Mucosa of rectum (tissue), 2 donors: ENCODE results near the gene CPNE1.

Experiments used
- H3K27ac ChIP-seq, 2 donors: one replicate each; pipeline ENCODE4 v1.7.0; 2013; ENCODE audit warnings: inconsistent platforms in 2 of 2, low read depth in 2 of 2, low read length in 2 of 2
- H3K27me3 ChIP-seq, 2 donors: one replicate each; pipeline ENCODE4 v1.7.0; 2013; ENCODE audit warnings: low read length in 2 of 2; ENCODE audit not compliant: control insufficient read depth in 2 of 2, insufficient read depth in 2 of 2
- H3K36me3 ChIP-seq, 2 donors: one replicate each; pipeline ENCODE4 v1.7.0; 2013; ENCODE audit warnings: low read length in 2 of 2; ENCODE audit not compliant: control insufficient read depth in 2 of 2, insufficient read depth in 2 of 2
- H3K4me1 ChIP-seq, 2 donors: one replicate each; pipeline ENCODE4 v1.7.0; 2013; ENCODE audit warnings: low read length in 2 of 2, mild to moderate bottlenecking in 1 of 2; ENCODE audit not compliant: control insufficient read depth in 2 of 2, insufficient read depth in 2 of 2
- H3K4me3 ChIP-seq, 2 donors: one replicate each; pipeline ENCODE4 v1.7.0; 2013; ENCODE audit warnings: low read length in 2 of 2
- H3K9ac ChIP-seq, 2 donors: one replicate each; pipeline ENCODE4 v1.7.0; 2013; ENCODE audit warnings: low read length in 2 of 2, low read depth in 1 of 2, mild to moderate bottlenecking in 1 of 2
- H3K9me3 ChIP-seq, 2 donors: one replicate each; pipeline ENCODE4 v1.7.0; 2013; ENCODE audit warnings: low read length in 2 of 2; ENCODE audit not compliant: control insufficient read depth in 2 of 2
- donor health status: healthy.
- donor health status: Normal muscosa, but diverticular disease.

Gene CPNE1

GRCh38 chr20:35587436-35587835 is 77.3 kb downstream of the CPNE1 start:
- Histone ChIP-seq H3K9me3 (no peaks in the 10 kb centered on the region), H3K4me3 (no peak overlapping the region), H3K9ac (no peak overlapping the region), H3K36me3 (no peaks in the 10 kb centered on the region), H3K27me3 (no peaks in the 10 kb centered on the region), H3K27ac (no peak overlapping the region), H3K4me1 (peaks cover 0 to 1% of the 10 kb centered on the region in 2 donors)

- Histone ChIP-seq H3K4me1 (no peaks in the 10 kb centered on the region), H3K4me3 (no peak overlapping the region), H3K9me3 (no peaks in the 10 kb centered on the region), H3K27me3 (no peaks in the 10 kb centered on the region), H3K9ac (no peak overlapping the region), H3K36me3 (no peaks in the 10 kb centered on the region), H3K27ac (no peak overlapping the region)
Measured at GRCh38 chr20:35586751-35587425, 77.8 kb downstream of the CPNE1 start.

- Histone ChIP-seq H3K9ac (no peak overlapping the region), H3K9me3 (no peaks in the 10 kb centered on the region), H3K36me3 (no peaks in the 10 kb centered on the region), H3K4me1 (no peaks in the 10 kb centered on the region), H3K27me3 (no peaks in the 10 kb centered on the region), H3K27ac (no peak overlapping the region), H3K4me3 (no peak overlapping the region)
Measured at GRCh38 chr20:35583636-35584560, 80.8 kb downstream of the CPNE1 start.

- no peaks in the 10 kb centered on the region for H3K4me1 ChIP-seq
- H3K27me3 ChIP-seq, result no peaks in the 10 kb centered on the region
- H3K9ac ChIP-seq, result no peak overlapping the region
- H3K36me3 ChIP-seq, result no peaks in the 10 kb centered on the region
- no peaks in the 10 kb centered on the region for H3K9me3 ChIP-seq
- no peak overlapping the region for H3K4me3 ChIP-seq
- H3K27ac ChIP-seq, result no peak overlapping the region
Measured at GRCh38 chr20:35582741-35583404, 81.8 kb downstream of the CPNE1 start.

- Histone ChIP-seq H3K4me3 (no peak overlapping the region), H3K27ac (no peak overlapping the region), H3K4me1 (no peaks in the 10 kb centered on the region), H3K9me3 (no peaks in the 10 kb centered on the region), H3K27me3 (no peaks in the 10 kb centered on the region), H3K9ac (no peak overlapping the region), H3K36me3 (no peaks in the 10 kb centered on the region)
Measured at GRCh38 chr20:35582131-35582530, 82.6 kb downstream of the CPNE1 start.

GRCh38 chr20:35579196-35579595 is 85.5 kb downstream of the CPNE1 start:
- no peaks in the 10 kb centered on the region for H3K27me3 ChIP-seq
- H3K4me1 ChIP-seq, result peaks cover 10 to 12% of the 10 kb centered on the region in 2 donors
- no peak overlapping the region for H3K27ac ChIP-seq
- no peaks in the 10 kb centered on the region for H3K9me3 ChIP-seq
- no peak overlapping the region for H3K9ac ChIP-seq
- no peak overlapping the region for H3K4me3 ChIP-seq
- no peaks in the 10 kb centered on the region for H3K36me3 ChIP-seq

- Histone ChIP-seq H3K36me3 (no peaks in the 10 kb centered on the region), H3K9ac (no peak overlapping the region), H3K27ac (no peak overlapping the region), H3K4me3 (no peak overlapping the region), H3K9me3 (no peaks in the 10 kb centered on the region), H3K4me1 (peaks cover 10 to 12% of the 10 kb centered on the region in 2 donors), H3K27me3 (no peaks in the 10 kb centered on the region)
Measured at GRCh38 chr20:35578469-35578868, 86.2 kb downstream of the CPNE1 start.

GRCh38 chr20:35576816-35577215 is 87.9 kb downstream of the CPNE1 start:
- Histone ChIP-seq H3K27ac (no peak overlapping the region), H3K9me3 (no peaks in the 10 kb centered on the region), H3K4me1 (peaks cover 10 to 12% of the 10 kb centered on the region in 2 donors), H3K9ac (no peak overlapping the region), H3K27me3 (no peaks in the 10 kb centered on the region), H3K4me3 (no peak overlapping the region), H3K36me3 (no peaks in the 10 kb centered on the region)
